ENCODE data around the gene SLC16A6.
"Not testable (repeated sequence)": the region's sequence is repeated elsewhere in the genome, so short reads cannot be mapped to it uniquely, and the experiment has no call there.

SLC16A6 gene

GRCh38 chr17:68290268-68290954 lies 516 bp downstream of the SLC16A6 start:
- no peak for DNase-seq (ENCODE audit: low read depth)

- DNase-seq (ENCODE audit: low read depth) = no peak
Measured at GRCh38 chr17:68289936-68290267, 1.0 kb downstream of the SLC16A6 start.

- no peak for DNase-seq (ENCODE audit: low read depth)
Measured at GRCh38 chr17:68289473-68289872, 1.5 kb downstream of the SLC16A6 start.

GRCh38 chr17:68288804-68289203 lies 2.1 kb downstream of the SLC16A6 start:
- no peak for DNase-seq (ENCODE audit: low read depth)

- DNase-seq (ENCODE audit: low read depth) = no peak
Measured at GRCh38 chr17:68288375-68288774, 2.6 kb downstream of the SLC16A6 start.

- DNase-seq (ENCODE audit: low read depth) = not testable (repeated sequence)
Measured at GRCh38 chr17:68281965-68282364, 9.0 kb downstream of the SLC16A6 start.

- no peak for DNase-seq (ENCODE audit: low read depth)
Measured at GRCh38 chr17:68277807-68278206, 13.1 kb downstream of the SLC16A6 start.

GRCh38 chr17:68276339-68276738 lies 14.6 kb downstream of the SLC16A6 start:
- not testable (repeated sequence) for DNase-seq (ENCODE audit: low read depth)

- no peak for DNase-seq (ENCODE audit: low read depth)
Measured at GRCh38 chr17:68273722-68274121, 17.2 kb downstream of the SLC16A6 start.

GRCh38 chr17:68265833-68266232 lies 25.1 kb downstream of the SLC16A6 start:
- peak; percentile 64 for DNase-seq (ENCODE audit: low read depth)

- DNase-seq (ENCODE audit: low read depth) = peak; percentile 19
Measured at GRCh38 chr17:68263101-68263681, 27.7 kb downstream of the SLC16A6 start.

GRCh38 chr17:68262467-68262866 lies 28.5 kb downstream of the SLC16A6 start:
- DNase-seq (ENCODE audit: low read depth) = not testable (repeated sequence)

GRCh38 chr17:68260051-68260762 lies 30.7 kb downstream of the SLC16A6 start:
- DNase-seq (ENCODE audit: low read depth) = no peak

- DNase-seq (ENCODE audit: low read depth) = not testable (repeated sequence)
Measured at GRCh38 chr17:68259648-68259951, 31.3 kb downstream of the SLC16A6 start.

GRCh38 chr17:68258890-68259647 lies 31.9 kb downstream of the SLC16A6 start:
- not testable (repeated sequence) for DNase-seq (ENCODE audit: low read depth)

- DNase-seq (ENCODE audit: low read depth) = no peak
Measured at GRCh38 chr17:68257934-68258333, 33.0 kb downstream of the SLC16A6 start.

GRCh38 chr17:68256701-68257100 lies 34.2 kb downstream of the SLC16A6 start:
- not testable (repeated sequence) for DNase-seq (ENCODE audit: low read depth)

GRCh38 chr17:68255731-68256538 lies 35.0 kb downstream of the SLC16A6 start:
- DNase-seq (ENCODE audit: low read depth) = no peak

- no peak for DNase-seq (ENCODE audit: low read depth)
Measured at GRCh38 chr17:68255151-68255550, 35.8 kb downstream of the SLC16A6 start.

- not testable (repeated sequence) for DNase-seq (ENCODE audit: low read depth)
Measured at GRCh38 chr17:68253426-68253825, 37.5 kb downstream of the SLC16A6 start.

- DNase-seq (ENCODE audit: low read depth) = no peak
Measured at GRCh38 chr17:68249354-68249765, 41.6 kb downstream of the SLC16A6 start.

GRCh38 chr17:68248891-68249290 lies 42.0 kb downstream of the SLC16A6 start:
- no peak for DNase-seq (ENCODE audit: low read depth)
